GM18511 (cell line): Measurements from ENCODE around the gene CADPS.

Source experiments
- ATAC-seq: cut with Tn5 transposase; IDR thresholded peaks from one replicate; pipeline ENCODE4 v1.9.1; 2021; ENCODE audit warnings: mild to moderate bottlenecking, moderate library complexity; ENCODE audit not compliant: unreplicated experiment

Gene CADPS

DNA sequence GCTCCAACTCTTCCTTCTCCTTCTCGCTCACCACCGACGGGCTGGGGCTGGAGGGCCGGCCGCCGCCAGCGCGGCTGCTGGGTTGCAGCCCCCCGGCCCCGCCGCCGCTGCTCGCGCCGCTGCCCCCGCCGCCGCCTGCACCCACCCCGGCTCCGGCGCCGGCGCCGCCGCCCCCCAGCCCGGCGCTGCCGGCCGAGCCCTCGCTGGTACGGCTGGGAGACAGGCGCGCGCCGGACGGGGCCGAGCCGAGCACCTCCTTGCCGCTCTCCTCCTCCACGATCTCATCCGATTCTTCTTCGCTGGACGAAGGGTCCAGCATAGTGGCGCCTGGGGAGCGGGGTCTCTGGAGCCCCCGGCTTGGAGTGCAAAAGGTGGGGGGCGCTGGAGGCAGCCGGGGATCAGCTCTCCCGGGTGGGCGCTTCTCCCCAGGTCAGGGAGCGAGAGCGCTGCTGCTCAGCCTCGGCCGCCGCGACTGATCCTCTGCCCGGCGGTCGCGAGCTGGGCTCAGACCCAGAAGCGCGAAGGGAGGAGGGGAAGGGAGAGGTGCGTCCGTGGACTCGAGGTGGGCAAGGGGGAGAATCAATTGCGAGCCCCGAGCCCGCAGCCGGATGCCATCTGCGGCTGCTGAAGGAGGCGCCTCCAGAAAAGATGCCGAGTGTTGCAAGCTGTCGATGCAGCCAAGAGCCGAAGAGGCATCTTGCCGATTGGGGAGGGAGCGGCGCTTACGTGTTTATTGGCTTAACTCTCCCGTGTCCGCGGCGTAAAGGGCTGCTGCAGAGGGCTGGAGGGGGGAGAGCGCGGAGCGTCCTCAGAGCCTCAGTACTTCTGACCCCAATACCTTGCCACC lies at the start of gene CADPS:
Gene CADPS, minus strand, starts transcription at position 706 of the 847 bp plus-strand sequence. Its CDS starts 387 bp downstream, at position 319.
- no peak for ATAC-seq

DNA sequence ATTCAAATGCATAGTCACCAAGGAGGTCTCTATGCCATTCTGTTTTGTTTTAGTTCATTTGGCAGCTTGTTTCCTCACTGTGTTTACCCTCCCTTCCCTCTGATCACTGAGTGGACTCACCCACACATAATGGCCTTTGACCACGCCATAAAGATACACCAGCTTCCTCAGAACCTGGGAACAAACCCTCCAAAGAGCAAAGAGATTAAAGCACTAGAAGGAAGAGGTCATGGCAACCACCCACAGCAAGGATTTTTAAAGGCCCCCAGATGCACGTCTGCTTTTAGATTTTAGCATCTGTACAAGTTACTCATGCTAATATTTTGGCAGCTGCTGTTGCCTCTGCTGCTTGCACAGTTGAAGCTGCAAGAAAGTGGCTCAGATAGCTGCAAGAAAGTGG lies 47.9 kb upstream of the CADPS start:
- no peak for ATAC-seq

DNA sequence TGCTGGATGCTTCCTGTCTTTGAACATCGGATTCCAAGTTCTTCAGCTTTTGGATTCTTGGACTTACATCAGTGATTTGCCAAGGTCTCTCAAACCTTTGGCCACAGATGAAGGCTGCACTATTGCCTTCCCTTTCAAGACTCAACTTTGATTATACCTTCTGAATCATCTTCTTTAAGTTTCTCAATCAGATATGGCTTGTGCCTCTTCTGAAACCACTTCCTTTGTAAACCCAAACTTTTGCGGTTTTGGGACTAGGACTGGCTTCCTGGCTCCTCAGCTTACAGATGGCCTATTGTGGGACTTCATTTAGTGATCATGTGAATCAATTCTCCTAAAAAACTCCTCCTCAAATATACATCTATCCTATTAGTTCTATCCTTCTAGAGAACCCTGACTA lies 47.1 kb upstream of the CADPS start:
- ATAC-seq, result no peak

DNA sequence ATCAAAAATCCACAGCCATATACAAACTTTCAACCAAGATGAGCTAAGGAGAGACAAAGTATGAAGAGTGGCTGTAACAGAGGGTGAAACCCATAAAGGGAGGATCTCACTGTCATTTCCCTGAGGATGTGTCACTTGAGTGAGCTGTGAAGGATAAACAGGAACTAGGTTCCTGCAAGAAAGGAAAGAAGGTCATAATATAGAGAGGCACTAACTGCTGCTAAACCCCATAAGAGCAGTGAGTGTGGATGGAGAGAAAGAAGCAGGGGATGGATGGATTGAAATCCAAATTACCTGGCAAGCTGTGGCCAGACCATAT lies 45.2 kb upstream of the CADPS start:
- no peak for ATAC-seq

DNA sequence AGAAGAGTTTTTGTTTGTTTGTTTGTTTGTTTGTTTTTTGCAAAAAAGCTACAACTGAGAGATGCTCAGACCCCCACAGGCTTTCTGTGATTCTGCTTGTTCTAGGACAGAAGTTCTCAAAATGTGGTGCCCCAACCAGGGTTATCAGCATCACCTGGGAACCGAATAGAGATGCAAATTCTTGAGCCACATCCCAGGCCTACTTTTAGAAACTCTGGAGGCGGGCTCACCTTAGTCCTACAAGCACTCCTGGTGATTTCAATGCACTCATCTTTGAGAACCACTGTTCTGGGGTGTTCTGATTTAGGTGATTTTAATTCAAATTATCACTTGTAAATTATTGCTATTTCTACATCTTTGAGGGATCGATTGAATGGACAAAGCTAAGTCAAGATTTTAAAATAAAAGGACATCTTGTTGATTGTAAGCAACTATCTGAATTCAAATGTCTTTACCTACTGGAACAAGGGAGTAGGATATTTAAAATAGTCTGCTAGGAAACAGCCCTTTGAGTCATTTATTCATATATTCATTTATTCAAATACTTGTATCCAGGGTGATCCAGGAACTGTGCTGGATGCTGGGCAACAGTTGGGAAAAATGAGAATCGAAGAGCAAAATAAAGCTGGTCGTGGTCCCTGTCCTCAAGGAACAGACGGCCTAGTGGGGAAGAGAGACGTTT lies 44.7 kb upstream of the CADPS start:
- no peak for ATAC-seq

DNA sequence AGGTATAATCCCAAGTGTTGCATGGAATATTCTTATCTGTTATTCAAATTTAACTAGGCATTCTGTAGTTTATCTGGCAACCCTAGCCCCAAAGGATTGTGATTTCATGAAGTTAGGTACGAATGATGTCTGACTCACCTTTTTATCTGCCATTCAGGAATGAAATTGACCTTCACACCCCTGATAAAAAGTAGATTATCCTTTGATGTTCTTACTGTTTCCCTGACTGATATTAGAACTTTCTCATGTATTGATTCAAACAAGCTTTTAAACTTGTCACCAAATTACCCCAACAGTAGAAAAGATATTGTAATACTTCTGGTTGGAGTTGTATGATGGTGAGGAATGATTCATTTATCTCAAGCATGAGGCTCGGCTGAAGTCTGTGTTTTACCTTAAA lies 43.6 kb upstream of the CADPS start:
- ATAC-seq, result no peak

DNA sequence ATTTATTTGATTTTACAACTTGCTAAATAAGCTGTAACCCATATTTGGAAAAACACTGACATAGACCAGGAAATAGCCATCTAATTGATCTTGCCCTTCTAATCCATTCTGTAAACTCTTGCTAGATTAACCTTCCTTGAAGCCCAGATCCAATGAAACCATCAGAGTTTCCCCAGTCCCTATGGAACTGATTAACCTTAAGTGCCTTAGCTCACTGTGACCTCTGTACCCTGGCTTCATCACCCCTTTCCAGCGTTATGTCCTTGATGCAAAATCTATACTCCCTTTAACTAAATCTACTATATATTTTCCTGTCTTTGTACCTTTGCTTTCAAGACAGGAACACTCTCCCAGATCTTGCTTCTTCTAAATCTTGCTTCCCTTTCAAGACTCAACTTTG lies 42.9 kb upstream of the CADPS start:
- no peak for ATAC-seq

DNA sequence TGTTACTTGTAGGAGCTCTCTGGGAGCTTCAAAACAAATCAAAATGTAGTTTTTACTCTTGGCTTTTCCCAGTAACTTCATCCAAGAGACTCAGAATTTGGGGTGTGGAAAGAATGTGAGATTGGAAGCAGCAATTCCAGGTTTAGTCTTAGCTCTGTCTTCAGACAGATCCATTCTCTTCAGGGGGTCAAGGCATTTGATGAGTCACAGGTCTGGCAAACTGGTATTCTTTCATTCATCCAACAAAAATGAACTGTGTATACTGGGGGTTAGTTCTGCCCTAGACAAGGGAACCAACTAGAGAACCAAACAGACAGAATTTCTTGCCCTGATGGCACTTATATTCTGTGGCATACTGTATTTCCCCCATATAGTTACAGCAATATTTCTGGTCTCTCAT lies 36.3 kb upstream of the CADPS start:
- ATAC-seq, result no peak

DNA sequence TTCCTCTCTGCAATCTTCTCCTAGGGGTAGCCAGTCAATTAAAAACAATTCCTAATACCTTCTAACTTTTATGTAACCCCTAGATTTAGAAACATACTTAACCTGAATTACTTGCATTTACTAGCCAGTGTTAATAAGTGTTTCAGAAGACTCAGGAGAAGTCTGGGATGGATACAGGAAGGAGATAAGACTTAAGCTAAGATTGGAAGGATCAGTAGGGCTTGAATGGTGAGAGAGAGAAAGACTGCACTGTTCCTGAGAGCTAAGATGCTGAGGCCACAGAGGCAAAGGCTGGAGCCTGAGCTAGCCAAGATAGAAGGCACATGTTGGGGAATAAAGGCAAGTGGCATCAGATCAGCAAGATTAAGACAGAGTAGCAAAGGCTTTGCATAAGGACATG lies 30.1 kb upstream of the CADPS start:
- ATAC-seq, result no peak

DNA sequence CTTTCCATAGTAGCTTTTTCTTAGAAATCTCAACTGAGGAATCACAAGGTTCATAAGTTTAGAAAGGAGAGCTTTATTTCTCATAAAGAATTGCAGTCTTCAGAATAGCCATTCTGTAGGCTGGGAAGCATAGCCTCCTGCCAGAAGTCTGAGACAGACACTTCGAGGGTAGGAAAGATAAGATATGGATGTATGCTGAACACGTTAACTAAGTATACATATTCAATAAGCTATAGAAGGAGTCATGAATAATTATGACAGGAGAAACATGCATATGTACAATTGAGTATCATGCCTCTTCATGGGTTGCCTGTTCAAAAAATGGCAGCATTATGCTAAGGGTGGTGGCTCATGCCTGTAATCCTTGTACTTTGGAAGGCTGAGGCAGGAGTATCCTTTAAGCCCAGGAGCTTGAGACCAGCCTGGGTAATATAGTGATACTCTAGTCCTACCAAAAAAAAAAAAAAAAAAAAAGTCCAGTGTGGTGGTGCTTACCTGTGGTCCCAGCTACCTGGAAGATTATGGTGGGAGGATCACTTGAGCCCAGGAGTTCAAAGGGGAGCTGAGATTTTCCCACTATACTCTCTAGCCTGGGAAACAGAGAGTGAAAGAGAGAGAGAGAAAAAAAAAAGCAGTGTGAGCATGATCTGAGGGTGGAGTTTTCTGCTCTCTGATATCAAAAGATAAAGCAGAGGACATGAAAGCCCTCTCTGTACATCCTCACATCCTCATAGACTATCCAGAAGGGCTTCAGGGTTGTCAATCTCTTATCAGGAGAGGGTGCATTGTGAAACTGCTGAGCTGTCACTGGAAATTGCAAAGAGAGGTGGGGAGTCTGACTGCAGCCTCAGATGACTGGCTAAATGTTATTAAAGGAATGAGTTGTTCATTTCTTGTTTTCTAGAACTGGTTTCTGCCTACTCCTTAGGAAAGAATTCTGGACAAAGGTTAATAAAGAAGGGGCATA lies 23.6 kb upstream of the CADPS start:
- ATAC-seq, result no peak

DNA sequence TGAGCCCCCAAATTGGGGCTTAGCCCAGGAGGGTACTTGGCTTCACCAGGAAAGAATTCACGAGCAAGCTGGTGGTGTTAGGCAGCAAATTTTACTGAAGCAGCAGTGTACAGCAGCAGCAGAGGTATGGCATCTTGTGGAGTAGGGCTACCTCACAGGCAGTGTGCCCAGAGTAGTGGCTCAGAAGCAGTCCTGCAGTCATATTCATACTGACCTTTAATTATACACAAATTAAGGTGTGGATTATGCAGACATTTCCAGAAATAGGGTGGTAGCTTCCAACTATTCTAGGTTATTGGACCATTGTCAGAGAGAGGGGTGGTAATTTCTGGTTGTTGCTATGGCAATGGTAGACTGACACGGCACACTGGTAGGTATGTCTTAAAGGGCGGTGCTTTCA lies 20.7 kb upstream of the CADPS start:
- no peak for ATAC-seq

DNA sequence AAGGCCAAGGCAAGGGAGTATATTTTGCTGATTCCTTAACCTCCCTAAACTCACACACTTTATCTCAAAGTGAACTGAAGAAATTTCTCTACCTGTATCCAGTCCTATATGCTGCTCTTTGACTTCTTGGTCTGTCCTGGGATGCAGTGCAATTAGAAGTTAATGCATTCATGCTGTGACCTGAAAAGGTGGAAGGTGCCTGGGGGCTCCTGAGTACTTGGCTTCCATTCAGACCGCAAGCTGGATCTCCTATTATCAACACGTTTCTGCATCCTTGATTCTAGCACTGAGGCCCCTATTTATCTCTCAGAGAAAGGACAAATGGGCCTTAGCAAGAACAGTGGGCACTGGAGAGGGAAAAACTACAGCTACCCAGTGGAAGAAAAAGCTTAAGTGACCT lies 17.7 kb upstream of the CADPS start:
- no peak for ATAC-seq

DNA sequence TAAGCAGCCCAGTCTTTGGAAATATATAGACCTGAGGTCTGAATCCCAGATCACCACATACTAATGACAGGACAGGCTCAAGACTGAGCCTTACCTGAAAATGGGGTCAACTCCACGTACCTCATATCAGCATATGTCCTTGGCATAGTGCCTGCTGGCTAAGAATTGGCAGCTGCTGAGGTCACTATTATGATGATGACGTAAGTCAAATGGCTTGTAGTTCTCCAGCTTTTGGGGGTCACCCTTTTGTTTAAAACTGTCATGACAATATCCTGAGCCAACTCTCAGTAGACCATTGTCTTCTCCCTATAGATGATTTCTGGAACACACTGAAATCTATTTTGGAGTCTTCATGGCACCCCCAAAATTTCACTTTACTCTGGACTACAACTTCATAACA lies 16.8 kb upstream of the CADPS start:
- no peak for ATAC-seq

DNA sequence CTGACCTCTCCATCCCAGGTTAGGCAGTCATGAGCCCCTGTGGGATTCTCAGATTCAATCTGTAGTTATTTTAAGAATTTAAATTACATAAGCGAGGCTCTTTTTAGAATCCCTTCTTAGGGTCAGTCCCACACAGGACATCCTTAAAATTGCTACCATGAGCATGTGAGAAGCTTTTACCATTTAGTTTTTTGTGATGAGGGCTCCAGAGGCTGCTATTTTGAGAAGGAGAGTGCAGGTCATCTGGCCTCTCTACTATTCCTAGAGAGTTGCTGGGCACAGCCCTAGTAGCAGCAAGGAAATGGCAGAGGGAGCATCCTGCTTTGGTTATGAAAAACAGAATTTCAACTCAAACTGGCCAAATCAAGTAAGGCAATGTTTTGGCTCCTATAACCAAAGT lies 13.6 kb upstream of the CADPS start:
- ATAC-seq, result no peak

DNA sequence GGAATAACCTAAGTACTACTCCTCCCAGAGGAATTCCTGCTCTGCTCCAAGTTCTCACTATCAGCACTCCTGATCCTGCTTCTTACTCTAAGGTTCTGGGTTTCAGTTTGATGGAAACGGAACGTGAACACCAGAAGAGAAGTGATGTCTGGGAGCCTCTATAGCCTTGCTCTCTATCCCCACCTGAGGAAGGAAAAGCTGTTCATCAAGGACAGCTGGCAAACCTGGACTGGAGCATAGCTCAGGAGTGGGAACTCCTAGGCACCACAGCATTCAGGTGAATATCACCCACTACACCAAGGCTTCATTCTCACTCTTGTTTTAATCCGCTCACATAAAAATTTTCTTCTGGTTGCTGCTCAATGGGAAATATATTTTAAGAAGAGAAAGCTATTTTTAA lies 13.0 kb upstream of the CADPS start:
- no peak for ATAC-seq

DNA sequence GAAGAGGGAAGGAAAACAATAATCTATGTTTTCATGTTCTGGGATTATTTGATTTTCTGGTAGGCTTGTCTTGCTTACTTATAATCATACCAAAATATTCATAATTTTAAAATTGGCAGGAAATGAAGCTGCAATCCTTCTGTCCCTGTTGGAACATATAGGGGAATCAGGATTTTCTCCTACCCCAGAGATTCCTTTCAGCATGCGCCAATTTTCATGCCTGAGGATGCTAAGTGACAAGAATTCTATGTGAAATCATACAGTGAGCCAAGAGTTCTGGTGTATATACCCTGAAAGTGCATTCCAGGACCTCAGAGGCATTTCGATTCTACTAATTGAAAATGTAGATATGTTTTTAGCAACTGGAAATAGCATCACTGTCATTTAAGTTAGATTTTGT lies 9.9 kb upstream of the CADPS start:
- ATAC-seq, result no peak

DNA sequence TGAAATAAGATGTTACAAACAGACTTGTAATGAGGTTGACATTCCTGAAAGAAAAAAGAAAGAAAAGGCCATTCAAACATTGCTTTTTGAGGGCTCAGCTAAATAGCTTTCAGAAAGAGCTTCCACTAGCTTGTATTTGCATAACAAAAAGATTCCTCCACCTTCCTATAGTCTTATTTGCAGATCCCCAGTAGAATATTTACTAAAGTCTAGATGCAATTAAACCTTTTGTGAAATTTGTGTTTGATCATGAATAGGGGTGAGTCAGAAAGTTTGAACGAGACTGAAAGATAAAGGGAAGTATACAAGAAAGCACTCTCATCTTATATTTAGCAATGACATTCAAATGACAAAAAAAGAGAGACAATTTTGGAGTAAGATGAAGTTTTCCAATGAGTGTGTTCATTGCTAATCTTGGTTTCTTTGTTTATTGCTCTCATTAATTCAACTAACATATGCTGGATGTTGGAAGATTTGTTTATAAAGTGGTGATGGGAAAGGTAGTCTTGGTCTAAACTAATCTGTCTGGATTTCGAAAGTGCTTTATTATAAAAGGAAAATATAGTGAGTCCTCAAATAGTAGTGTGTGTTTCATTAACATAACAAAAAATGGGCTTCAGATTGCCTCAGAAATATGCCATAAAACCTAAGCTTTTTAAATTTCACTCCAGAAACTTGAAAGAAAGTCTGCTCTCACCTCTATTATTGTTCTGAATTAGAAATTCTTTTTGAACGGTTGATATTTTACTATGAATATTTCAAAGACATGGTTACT lies 9.1 kb upstream of the CADPS start:
- no peak for ATAC-seq

DNA sequence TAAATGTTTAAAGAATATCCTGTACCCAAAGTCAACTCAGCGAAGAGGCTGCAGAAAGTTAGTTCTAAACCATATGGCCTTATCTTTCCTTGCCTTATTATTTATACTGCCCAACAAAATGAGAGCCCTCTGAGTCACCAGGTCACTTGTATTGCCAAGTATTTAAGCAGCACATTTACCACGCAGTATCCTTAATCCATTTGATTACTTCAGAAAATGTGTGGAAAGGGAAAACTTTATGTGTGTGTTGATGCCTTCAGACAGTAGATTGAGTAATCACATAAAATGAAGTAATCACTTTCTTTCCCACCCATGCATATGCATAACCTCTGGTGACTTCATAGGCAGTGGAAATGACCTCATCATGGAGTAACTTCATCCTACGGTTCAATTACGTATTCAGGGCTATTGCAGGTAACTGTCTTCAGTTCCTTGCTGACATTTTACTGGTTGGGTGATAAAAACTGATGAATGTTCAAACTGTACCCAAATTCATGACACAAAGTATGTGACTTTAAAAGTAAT lies 7.5 kb upstream of the CADPS start:
- ATAC-seq, result no peak

DNA sequence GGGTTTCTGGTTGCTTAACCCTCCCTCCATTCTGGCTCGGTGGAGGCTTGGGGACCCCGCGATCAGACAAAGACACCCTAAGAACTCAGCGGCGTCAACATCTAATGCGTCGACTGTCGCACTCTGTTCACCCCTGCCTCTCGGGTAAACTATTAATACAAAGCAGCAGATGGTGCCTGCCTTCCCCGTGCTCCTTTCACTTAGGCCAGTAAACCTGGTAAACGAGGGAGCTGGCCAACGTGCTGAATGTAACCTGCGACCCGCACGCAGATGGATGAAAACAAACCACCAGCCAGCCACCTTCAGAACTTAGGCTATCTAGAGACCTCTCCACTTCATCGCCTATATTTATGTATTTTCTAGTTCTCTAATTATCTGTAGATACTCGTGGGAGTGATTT lies 848 bp upstream of the CADPS start:
- no peak for ATAC-seq

DNA sequence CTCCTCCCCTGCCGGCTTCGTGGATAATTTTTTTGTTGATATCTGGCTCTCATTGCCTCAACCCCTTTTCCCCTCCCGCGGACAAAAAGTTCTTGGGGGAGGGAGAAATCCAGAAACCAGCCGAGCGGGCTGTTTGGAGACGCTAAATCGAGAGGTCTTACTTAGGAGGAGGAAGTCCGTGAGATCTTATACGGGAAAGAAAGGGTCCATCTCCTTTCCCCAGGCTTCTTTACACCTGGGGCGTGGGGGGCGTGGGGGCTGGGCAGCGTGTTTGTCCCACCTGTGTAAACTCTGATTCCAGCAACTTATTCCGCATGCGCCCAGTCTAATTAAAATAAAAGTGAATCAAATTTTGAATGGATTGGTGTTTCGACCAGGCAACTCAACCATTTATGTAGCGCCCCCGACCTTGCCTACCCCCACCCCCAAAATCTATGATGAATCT lies 364 bp upstream of the CADPS start:
- no peak for ATAC-seq
